DMS79 treated with DMSO at 0.1 percent for 48 hours (cell line): Measurements from ENCODE around the gene RPL10A.

Source experiments
- DNase-seq: peaks from one replicate; lab custom pipeline; 2025; lab: John Stamatoyannopoulos, UW

Gene RPL10A

GRCh38 chr6:35449287-35449881, 18.8 kb upstream of the RPL10A start:
- peak; percentile 82 for DNase-seq

DNA sequence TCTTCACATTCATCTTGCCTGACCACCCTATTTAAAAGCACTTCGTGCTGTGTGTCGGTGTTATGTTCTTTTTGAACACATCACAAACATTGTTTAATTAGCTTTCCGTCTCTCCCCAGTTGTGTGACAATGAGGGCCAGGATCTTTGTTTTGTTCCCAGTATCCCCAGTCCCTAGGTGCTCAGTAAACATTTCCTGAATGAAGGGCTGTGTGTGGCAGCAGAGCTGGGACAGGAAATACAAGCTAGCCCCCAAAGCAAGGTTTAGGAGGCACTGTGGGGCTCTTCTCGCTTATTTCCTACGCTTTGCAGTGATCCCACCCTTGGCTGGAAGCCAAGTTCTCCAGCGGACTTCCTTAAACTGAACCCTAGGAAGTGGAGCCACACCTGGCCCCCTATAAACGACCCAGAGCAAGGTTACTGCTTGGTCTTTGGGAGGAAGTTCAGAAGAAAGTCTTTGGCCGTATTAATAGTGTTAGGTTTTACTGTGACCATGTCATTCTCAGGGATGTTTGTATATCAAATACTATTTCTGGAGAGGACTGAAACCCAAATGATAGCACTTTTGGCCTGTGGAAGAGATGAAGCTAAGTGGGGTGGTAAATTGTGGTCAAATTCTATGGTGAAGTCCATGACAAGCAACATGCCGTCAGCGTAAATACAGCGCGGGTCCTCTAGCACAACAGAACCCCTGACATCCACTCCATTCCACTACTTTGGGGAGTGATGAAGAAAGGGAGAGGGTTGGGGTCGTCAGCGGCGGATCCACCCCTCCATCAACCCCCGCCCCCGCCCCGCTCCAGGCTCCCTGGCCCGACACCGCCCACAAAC, 16.6 kb upstream of the RPL10A start:
- no peak for DNase-seq

DNA sequence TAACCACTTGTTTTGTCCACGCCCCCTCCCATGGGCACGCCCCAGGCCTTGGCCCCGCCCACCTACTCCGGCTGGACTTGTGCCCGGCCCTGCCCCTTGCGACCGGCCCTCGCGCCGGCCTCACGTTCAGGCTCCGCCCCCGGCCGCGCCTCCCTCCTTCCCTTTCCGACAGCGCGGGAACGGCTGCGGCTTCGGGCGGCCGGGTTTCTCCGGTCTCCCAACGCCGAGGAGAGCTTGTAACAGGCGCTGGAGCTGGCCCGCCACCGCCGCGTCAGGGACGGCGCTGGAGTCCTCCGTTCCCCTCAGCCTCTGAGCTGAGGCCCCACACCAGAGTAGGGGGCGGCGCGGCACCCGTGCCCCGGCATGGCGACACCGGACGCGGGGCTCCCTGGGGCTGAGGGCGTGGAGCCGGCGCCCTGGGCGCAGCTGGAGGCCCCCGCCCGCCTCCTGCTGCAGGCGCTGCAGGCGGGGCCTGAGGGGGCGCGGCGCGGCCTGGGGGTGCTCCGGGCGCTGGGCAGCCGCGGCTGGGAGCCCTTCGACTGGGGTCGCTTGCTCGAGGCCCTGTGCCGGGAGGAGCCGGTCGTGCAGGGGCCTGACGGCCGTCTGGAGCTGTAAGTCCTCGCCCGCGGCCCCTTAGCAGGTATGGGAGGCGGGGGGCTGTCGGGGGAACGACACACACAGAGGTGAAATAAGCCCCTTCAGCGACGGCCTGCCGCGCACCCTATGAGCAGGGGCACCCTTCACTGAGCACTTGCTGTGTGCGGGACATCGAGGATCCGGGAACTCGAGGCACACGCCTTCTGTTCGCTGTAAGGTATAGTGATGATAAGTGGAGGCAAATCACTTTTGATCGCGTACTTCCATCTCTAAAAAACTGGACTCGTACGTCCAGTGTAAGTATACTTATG, 15.8 kb upstream of the RPL10A start, which contains the start of gene FANCE:
Gene FANCE (plus strand): TSS at position 156 of the 908 bp plus-strand sequence. CDS start 208 bp downstream, at position 364.
- peak; percentile 78 for DNase-seq

DNA sequence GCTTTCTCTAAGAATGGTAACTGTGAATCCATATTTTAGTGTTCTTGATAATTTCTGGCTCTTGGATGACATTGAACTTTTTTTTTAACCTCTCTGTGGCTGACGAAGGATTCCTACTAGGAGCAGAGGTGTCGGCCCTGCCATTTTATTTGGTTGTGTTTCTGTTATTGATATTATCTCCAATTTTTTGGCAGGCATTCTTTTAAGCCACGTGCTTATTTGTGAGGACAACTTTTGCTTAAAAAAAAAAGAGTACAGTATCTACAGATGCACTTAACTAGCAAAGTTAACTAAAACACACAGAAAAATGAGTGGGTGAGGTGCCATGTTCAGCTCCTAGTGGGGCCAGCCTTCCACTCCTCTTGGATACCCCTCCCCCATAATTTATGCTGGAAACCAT, 15.0 kb upstream of the RPL10A start:
- peak; percentile 6 for DNase-seq

DNA sequence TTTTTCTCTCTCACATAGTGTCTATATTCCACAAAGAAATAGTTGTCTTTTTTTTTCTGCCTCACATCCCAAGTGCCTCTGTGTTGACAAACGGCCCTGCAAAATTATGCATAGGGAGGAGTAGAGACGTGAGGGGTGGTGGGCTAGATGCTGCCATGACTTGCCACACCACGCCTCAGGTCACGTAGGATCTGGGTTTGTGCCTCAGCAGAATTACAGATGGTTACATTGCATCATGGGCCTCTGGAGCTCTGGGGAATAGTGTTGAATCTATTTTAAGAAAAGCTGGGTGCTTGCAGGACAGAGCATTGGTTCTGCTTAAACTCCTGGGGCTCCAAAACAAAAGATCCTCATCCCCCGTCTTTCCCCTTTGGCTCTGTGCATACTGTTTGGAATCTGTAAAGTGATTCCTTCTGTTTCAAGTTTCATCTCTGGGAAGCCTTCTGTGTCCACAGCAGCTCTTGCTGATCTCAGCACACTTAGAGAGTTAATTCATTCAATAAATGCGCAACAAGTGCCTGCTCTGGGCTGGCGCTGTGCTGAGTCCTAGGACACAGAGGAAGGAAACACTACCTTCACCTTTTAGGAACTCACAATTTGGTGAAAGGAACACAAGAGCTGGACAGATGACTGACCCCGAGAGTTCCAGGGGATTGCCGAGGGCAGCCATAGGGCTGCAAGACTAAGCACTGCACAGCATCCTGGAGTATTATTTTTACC, 13.7 kb upstream of the RPL10A start:
- no peak for DNase-seq

DNA sequence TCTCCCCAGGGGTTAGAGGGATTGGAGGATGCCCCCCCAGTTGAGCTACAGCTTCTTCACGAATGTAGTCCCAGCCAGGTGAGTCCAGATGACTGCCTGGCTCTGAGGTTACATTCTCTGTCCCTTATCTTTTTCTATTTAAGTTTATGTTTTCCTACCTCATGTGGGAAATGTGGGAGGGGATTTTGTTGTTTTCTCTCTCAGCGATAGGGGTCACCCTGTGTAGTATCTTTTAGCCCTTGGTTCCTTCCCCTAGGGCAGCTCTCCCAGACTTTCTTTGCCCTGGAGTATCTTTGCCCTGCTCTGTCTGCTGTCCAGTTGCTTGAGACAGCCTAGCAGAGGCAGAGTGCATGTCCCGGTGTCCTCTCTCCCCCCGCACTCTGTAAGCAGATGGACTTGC, 10.3 kb upstream of the RPL10A start:
- no peak for DNase-seq

DNA sequence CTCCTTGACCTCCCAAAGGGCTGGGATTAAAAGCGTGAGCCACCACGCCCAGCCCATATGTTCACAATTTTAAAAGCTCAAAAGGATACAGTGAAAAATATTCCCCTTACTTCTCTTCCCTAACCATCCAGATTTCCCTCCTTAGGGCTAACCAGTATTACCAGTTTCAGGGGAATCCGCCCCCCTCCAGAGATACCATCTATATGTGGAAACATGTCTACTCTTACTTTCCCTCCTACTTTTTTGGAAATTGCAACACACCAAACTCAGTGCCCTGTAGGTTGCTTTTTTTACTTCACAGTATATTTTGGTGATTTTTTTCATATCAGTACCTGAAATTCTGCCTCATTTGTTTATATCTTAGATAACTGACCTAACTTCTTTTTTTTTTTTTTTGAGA, 6.9 kb upstream of the RPL10A start:
- no peak for DNase-seq

- no peak for DNase-seq
Observed at GRCh38 chr6:35463292-35463691, 4.9 kb upstream of the RPL10A start.

GRCh38 chr6:35465646-35466045, 2.6 kb upstream of the RPL10A start:
- DNase-seq = no peak

GRCh38 chr6:35468980-35469750, 964 bp downstream of the RPL10A start:
- DNase-seq = no peak

DNA sequence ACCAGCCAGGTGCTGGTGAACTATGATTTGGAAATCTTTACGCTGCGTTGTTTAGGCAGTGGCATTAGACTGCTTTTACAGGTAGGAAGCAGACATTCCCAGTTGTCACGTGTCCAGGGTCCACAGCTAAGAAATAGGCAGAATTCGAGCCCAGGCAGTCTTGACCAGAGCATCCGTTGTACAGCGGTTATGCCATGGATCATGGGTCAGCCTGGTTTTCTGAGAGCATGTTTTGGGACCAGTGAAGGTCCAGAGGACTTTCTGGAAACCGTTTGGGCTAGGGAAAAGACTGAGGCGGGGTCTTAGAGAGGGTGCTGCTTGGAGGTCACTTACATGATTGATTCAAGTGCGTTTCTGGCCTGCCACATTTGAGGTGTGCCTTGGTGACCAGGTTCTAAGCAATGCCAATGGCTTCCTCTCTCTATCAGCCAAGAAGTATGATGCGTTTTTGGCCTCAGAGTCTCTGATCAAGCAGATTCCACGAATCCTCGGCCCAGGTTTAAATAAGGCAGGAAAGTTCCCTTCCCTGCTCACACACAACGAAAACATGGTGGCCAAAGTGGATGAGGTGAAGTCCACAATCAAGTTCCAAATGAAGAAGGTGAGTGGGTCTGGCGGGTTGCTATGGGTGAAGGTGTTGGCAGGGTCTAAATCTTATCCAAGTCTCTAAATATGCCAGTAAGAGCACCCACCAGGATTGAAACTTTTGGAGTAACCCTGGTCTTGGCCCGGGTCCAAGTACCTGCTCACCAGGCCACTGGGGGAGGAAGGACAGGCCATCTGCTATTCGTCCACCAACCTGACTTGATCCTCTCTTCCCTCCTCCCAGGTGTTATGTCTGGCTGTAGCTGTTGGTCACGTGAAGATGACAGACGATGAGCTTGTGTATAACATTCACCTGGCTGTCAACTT, 1.8 kb downstream of the RPL10A start:
- no peak for DNase-seq

DNA sequence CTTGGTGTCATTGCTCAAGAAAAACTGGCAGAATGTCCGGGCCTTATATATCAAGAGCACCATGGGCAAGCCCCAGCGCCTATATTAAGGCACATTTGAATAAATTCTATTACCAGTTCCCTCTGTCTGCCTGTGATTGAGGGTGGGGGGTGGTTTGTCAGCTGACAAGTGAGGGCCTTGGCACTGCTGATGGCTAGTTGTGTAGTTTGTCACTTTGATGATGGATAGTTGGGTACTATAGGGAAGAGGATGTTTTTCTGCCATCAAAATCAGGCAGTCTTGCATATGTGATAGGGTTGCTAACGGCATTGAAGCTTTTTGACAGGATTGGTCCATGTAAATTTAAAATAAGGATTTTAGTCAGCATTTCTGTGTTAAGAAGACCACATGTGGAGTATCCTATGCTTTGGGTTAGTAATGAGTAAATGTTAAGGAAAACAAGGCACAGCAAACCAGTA, 2.5 kb downstream of the RPL10A start:
- DNase-seq = no peak

DNA sequence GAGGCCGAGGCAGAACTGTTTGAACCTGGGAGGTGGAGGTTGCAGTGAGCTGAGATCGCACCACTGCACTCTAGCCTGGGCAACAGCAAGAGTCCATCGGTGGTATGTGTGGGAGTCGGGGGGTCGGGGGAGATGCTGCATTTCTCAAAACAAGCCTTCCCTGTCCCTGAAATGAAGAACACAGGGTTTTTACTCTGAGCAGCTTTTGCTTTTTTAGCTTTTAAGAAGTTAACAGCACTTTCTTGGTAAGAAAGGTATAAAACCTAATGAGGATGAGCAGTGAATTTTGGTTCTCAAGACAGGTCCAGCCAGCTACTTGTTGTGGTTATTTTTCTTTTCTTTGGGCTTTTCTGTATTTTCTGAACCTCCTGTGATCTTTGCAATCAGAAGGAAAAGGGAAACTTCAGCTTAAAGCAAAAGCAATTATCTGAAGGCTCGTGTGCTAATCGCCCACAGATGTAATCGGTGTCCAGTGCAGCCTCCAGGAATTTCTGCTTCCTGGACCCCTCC, 3.7 kb downstream of the RPL10A start:
- DNase-seq = no peak

DNA sequence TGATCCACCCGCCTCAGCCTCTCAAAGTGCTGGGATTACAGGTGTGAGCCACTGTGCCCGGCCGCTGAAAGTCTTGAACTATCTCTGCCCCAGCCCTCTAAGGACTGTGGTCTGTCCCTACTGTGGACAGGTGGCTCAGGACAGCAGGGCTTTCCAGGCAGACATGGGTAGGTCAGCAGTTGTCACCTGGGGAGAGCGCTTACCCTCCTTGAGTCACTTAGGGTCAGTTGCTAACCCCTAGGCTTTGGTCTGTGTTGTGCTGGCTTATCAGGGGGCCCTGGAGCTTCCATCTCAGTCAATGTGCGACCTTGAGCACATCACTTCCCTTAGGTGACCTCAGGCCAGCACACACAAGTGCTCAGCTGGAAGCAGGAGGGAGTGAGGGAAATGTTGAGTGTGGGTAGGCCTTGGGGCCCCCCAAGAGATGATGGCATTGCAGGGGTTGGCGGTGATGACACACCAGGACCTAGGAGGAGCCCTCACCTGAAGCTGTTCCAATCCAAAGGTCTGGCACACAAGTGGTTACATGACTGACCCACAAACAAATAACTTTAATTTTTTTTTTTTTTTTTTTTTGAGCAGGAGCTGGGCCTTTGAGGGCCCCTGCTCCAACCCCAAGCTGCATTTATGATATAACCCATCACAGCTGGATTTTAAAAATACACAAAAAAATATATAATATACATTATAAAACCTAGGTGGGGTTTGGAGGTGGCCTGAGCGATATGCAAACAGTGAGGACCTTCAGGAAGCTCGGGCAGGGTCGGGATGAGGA, 5.1 kb downstream of the RPL10A start:
- DNase-seq = no peak

GRCh38 chr6:35473850-35474130, 5.6 kb downstream of the RPL10A start:
- no peak for DNase-seq

- DNase-seq = no peak
Observed at GRCh38 chr6:35474131-35474941, 6.1 kb downstream of the RPL10A start.

- no peak for DNase-seq
Observed at GRCh38 chr6:35474942-35475570, 6.9 kb downstream of the RPL10A start.

- DNase-seq = no peak
Observed at GRCh38 chr6:35475573-35475972, 7.4 kb downstream of the RPL10A start.
